ENCODE data around the gene GSG1. TPM values are rescaled to one million over a fixed set of nuclear protein-coding genes. Genes with fewer than 3 reads are reported as not detected.

GSG1 gene
- total RNA-seq, 2 donors from 2014 or later: not detected

DNA sequence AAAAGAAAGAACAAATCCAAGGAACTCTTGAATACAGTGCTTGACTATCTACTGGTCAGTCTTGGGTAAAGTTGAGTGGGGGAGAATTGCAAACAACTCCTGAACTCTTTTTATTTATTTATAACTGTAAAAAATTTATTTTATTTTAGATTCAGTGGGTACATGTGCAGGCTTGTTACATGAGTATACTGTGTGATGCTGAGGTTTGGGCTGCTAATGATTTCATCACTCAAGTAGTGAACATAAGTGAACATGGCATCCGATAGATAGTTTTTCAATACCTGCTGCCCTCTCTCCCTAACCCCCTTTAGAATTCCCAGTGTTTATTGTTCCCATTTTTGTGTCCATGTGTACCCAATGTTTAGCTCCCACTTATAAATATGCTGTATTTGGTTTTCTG lies 3.2 kb upstream of the GSG1 start:
- H3K4me3 ChIP-seq: no peak overlapping the region
- H3K4me1 ChIP-seq: peaks cover 0 to 8% of the 10 kb centered on the region in 2 donors
- no peaks in the 10 kb centered on the region for H3K27me3 ChIP-seq
- H3K27ac ChIP-seq: no peak overlapping the region
- no peak for TF ChIP-seq CTCF (IDR thresholded peaks at IDR 0.05)
- peaks cover 0 to 2% of the 10 kb centered on the region in 2 donors for H3K9me3 ChIP-seq
- H3K36me3 ChIP-seq: no peaks in the 10 kb centered on the region
- DNase-seq (ENCODE audit: low spot score): no peak

GRCh38 chr12:13105781-13106180 lies 2.3 kb upstream of the GSG1 start:
- no peak for DNase-seq (ENCODE audit: low spot score)
- H3K27me3 ChIP-seq: no peaks in the 10 kb centered on the region
- peaks cover 0 to 14% of the 10 kb centered on the region in 2 donors for H3K4me1 ChIP-seq
- no peak for TF ChIP-seq CTCF (IDR thresholded peaks at IDR 0.05)
- no peak overlapping the region for H3K27ac ChIP-seq
- no peak overlapping the region for H3K4me3 ChIP-seq
- H3K9me3 ChIP-seq: no peaks in the 10 kb centered on the region
- H3K36me3 ChIP-seq: no peaks in the 10 kb centered on the region

DNA sequence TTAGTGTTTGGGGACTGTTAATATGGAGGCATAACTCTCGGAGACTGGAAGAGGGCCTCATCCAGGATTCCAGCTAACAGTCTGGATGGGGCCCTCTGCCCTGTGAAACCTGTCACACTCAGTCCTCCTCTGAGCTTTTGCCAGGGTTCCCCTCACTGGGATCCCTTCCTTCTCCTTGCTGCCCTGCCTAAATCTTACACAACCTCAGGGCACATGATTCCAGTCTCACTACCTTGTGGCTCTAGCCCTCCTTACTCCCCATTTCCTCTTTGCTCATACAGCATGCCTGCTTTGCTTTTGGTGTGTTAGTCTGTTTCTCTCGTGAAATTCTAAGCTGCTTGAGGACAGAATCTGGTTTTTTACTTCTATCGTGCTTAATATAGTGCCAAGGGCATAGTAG lies 942 bp upstream of the GSG1 start:
- Histone ChIP-seq H3K4me3 (no peak overlapping the region), H3K27me3 (no peaks in the 10 kb centered on the region), H3K36me3 (no peaks in the 10 kb centered on the region), H3K4me1 (peaks cover 0 to 27% of the 10 kb centered on the region in 2 donors), H3K9me3 (no peaks in the 10 kb centered on the region), H3K27ac (no peak overlapping the region)
- no peak for DNase-seq (ENCODE audit: low spot score)
- no peak for TF ChIP-seq CTCF (IDR thresholded peaks at IDR 0.05)

DNA sequence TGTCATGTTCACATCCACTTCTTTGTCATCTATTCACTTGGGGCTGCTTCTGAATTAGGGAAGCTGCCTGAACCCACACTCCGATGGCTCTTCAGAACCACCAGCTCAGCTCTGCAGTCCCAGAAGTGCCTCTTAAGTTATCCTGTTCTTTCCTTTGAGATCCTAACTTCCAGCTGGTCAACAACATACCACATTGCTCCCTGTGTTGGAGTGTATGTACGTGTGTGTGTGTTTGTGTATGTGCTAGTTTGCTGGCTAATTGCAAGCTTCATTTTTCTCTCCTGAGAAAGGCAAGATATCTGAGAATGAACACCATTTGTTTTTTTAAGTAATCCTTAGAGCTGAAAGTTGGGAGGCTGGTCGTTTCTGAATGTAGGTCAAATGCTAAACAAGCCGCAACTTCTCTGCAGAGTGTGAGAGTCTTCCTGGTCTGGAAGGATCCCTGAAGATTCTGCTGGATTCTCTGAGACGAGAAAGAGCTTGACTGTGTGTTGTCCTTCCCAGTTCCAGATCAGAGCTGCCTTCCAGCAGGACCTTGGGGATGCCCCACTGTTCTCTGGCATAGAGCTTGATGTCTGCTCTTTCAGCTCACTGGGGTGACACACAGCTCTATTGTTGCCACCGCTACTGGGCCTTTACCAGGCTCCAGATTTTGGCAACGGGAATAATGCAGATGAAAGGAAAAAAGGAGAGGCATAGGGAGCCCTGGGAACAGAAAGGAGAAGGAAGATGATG lies 839 bp downstream of the GSG1 start:
- H3K4me1 ChIP-seq: peaks cover 0 to 40% of the 10 kb centered on the region in 2 donors
- peak overlapping the region; percentile 86 to 91 for H3K27ac ChIP-seq
- no peaks in the 10 kb centered on the region for H3K9me3 ChIP-seq
- no peaks in the 10 kb centered on the region for H3K27me3 ChIP-seq
- no peak for TF ChIP-seq CTCF (IDR thresholded peaks at IDR 0.05)
- DNase-seq (ENCODE audit: low spot score): no peak
- H3K4me3 ChIP-seq: no peak overlapping the region
- H3K36me3 ChIP-seq: no peaks in the 10 kb centered on the region

GRCh38 chr12:13101821-13102375 lies 1.6 kb downstream of the GSG1 start:
- Histone ChIP-seq H3K4me1 (peaks cover 0 to 47% of the 10 kb centered on the region in 2 donors), H3K9me3 (no peaks in the 10 kb centered on the region), H3K4me3 (peak overlapping the region; percentile 45 to 58), H3K36me3 (no peaks in the 10 kb centered on the region), H3K27ac (peak overlapping the region; percentile 86 to 91), H3K27me3 (no peaks in the 10 kb centered on the region)
- TF ChIP-seq CTCF (IDR thresholded peaks at IDR 0.05): no peak
- DNase-seq (ENCODE audit: low spot score): no peak
